Cardiac muscle cell (in vitro differentiated cells and primary cell): ENCODE results near the gene PHKG1. TPM values are rescaled to one million over a fixed set of nuclear protein-coding genes. Genes with fewer than 3 reads are reported as not detected.
"Not testable (repeated sequence)": the region's sequence is repeated elsewhere in the genome, so short reads cannot be mapped to it uniquely, and the experiment has no call there.

Experiments used
- DNase-seq, 2 donors: peaks; one replicate each; pipeline versions ENCODE4 v3.0.0 to v3.0.0-alpha.2; 2010 to 2017; ENCODE audit warnings: low read depth in 1 of 2, low spot score in 1 of 2
- H3K27ac ChIP-seq: fragments of 200-600 bp; sonication (generic); 2 replicates; pipeline ENCODE4 v1.5.1; 2016
- H3K27me3 ChIP-seq: fragments of 200-600 bp; sonication (generic); 2 replicates; pipeline ENCODE4 v1.6.0; 2016; ENCODE audit warnings: control low read depth
- H3K36me3 ChIP-seq: fragments of 200-600 bp; sonication (generic); 2 replicates; pipeline ENCODE4 v1.5.1; 2016; ENCODE audit warnings: control low read depth
- H3K4me1 ChIP-seq: fragments of 200-600 bp; sonication (generic); 2 replicates; pipeline ENCODE4 v1.8.1; 2017; ENCODE audit warnings: low read depth, mild to moderate bottlenecking, mixed run types
- H3K4me3 ChIP-seq: fragments of 200-600 bp; sonication (generic); 2 replicates; pipeline ENCODE4 v1.5.1; 2016; ENCODE audit warnings: mild to moderate bottlenecking
- H3K9me3 ChIP-seq: fragments of 200-600 bp; sonication (generic); 2 replicates; pipeline ENCODE4 v1.5.1; 2017; ENCODE audit warnings: low read depth, mild to moderate bottlenecking, control low read depth
- CTCF ChIP-seq: IDR thresholded peaks from 2 replicates; pipeline ENCODE4 v1.5.1; 2012; ENCODE audit warnings: low read depth, mild to moderate bottlenecking, low read length
- polyA plus RNA-seq: library from polyadenylated mRNA; unstranded; fragments of >200 nt; fragmentation: Nextera tagmentation; extraction: Ambion mirVana; gene quantifications from 2 replicates; pipeline ENCODE4 v1.2.1, GENCODE V29; 2016
- total RNA-seq: library from RNA; depleted of rRNA; stranded (reverse); fragments of >200 nt; gene quantifications from 2 replicates; pipeline ENCODE4 v1.2.3, GENCODE V29; 2016

The PHKG1 gene
- total RNA-seq (0.21 and 0.81 TPM in 2 replicates), polyA plus RNA-seq (0.44 and 0.72 TPM in 2 replicates)

GRCh38 chr7:56092789-56093531, at the start of gene PHKG1:
Gene PHKG1, minus strand, starts transcription at chr7:56092952. Its CDS starts 4,011 bp downstream, at chr7:56088941.
- Histone ChIP-seq H3K4me3 (no peak within 1 kb of the TSS), H3K27ac (peak within 1 kb of the TSS; percentile 57)
- peak; percentile 22 to 89 for DNase-seq

GRCh38 chr7:56131062-56131461, 38.3 kb upstream of the PHKG1 start:
- not testable (repeated sequence) for DNase-seq, H3K27me3 ChIP-seq, H3K4me1 ChIP-seq, H3K36me3 ChIP-seq, H3K27ac ChIP-seq, H3K9me3 ChIP-seq, H3K4me3 ChIP-seq

More at GRCh38 chr7:56092789-56093531, at the start of gene PHKG1:
- Histone ChIP-seq H3K4me1 (no peaks in the 10 kb centered on the region), H3K36me3 (no peaks in the 10 kb centered on the region), H3K9me3 (no peaks in the 10 kb centered on the region), H3K27me3 (no peaks in the 10 kb centered on the region)
- peak; percentile 30 for TF ChIP-seq CTCF

GRCh38 chr7:56127241-56127975, 34.7 kb upstream of the PHKG1 start:
- H3K4me3 ChIP-seq, result no peak overlapping the region
- no peaks in the 10 kb centered on the region for H3K4me1 ChIP-seq
- TF ChIP-seq CTCF, result no peak
- no peaks in the 10 kb centered on the region for H3K9me3 ChIP-seq
- H3K27me3 ChIP-seq, result no peaks in the 10 kb centered on the region
- H3K36me3 ChIP-seq, result no peaks in the 10 kb centered on the region
- H3K27ac ChIP-seq, result no peak overlapping the region
- DNase-seq, result no peak

GRCh38 chr7:56125831-56126230, 33.1 kb upstream of the PHKG1 start:
- no peaks in the 10 kb centered on the region for H3K27me3 ChIP-seq
- no peak overlapping the region for H3K27ac ChIP-seq
- TF ChIP-seq CTCF, result no peak
- no peak overlapping the region for H3K4me3 ChIP-seq
- no peaks in the 10 kb centered on the region for H3K4me1 ChIP-seq
- no peak for DNase-seq
- H3K9me3 ChIP-seq, result no peaks in the 10 kb centered on the region
- no peaks in the 10 kb centered on the region for H3K36me3 ChIP-seq

GRCh38 chr7:56124981-56125380, 32.2 kb upstream of the PHKG1 start:
- Histone ChIP-seq H3K4me1 (no peaks in the 10 kb centered on the region), H3K27ac (no peak overlapping the region), H3K36me3 (no peaks in the 10 kb centered on the region), H3K27me3 (no peaks in the 10 kb centered on the region), H3K9me3 (peaks cover 3% of the 10 kb centered on the region), H3K4me3 (no peak overlapping the region)
- TF ChIP-seq CTCF, result no peak
- DNase-seq, result no peak

- DNase-seq, result no peak
- Histone ChIP-seq H3K27ac (no peak overlapping the region), H3K9me3 (peaks cover 3% of the 10 kb centered on the region), H3K4me3 (no peak overlapping the region), H3K27me3 (no peaks in the 10 kb centered on the region), H3K4me1 (no peaks in the 10 kb centered on the region), H3K36me3 (no peaks in the 10 kb centered on the region)
- TF ChIP-seq CTCF, result no peak
Measured at GRCh38 chr7:56121440-56121839, 28.7 kb upstream of the PHKG1 start.
